Prostate gland (tissue), 2 donors: ENCODE results near the gene ZNF155.
A peak's percentile ranks its signal among the peaks of the same experiment; 100 is the strongest.

Experiments used
- CTCF ChIP-seq, 4 experiments: fragments of 200-600 bp in 2 of 4; fragments of 450-650 bp in 2 of 4; sonication (generic) in 2 of 4; IDR thresholded peaks; 1 replicate in 3 of 4; 2 replicates in 1 of 4; pipeline ENCODE4 v1.5.1; 2016 to 2019; ENCODE audit warnings: antibody characterized with exemption in 4 of 4, mild to moderate bottlenecking in 2 of 4, moderate library complexity in 2 of 4
- POLR2A ChIP-seq: fragments of 450-650 bp; IDR thresholded peaks from one replicate; pipeline ENCODE4 v1.6.1; 2016; ENCODE audit warnings: antibody characterized with exemption, mild to moderate bottlenecking
- POLR2AphosphoS5 ChIP-seq: sonication (generic); formaldehyde crosslinking; IDR thresholded peaks from one replicate; pipeline ENCODE4 v1.6.1; 2017; ENCODE audit warnings: antibody characterized with exemption

- TF ChIP-seq CTCF (IDR thresholded peaks at IDR 0.05), result no peak
- peak; percentile 96 for TF ChIP-seq POLR2AphosphoS5
- TF ChIP-seq POLR2A, result peak; percentile 20
Measured at GRCh38 chr19:44002566-44003460, 18.8 kb downstream of the ZNF155 start, which contains the start of gene ZNF230.
